ENCODE measurements around the gene MLST8. TPM values are rescaled to one million over a fixed set of nuclear protein-coding genes. Genes with fewer than 3 reads are reported as not detected.

Gene MLST8
- total and polyA plus RNA-seq, 2 donors (not counting 1 experiment from before 2014, with no cell fraction given), result 36.1 to 112 TPM

GRCh38 chr16:2184962-2185361 is 20.3 kb upstream of the MLST8 start:
- Histone ChIP-seq H3K27ac (ENCODE audit: low read length in 2 of 2) (no peak overlapping the region), H2AFZ (ENCODE audit: insufficient read depth, low read depth, low read length, poor library complexity, severe bottlenecking) (no peak overlapping the region), H3K79me2 (ENCODE audit: control insufficient read depth, insufficient read depth, low read length) (no peaks in the 10 kb centered on the region), H4K20me1 (ENCODE audit: control insufficient read depth, insufficient read depth, low read length, poor library complexity, severe bottlenecking) (no peaks in the 10 kb centered on the region), H3K4me3 (ENCODE audit: control extremely low read depth in 1 of 5, extremely low read depth in 1 of 5, insufficient read depth in 1 of 5, low read depth in 2 of 5, low read length in 4 of 5) (no peak overlapping the region), H3K27me3 (replicated peaks in 1 of 4; ENCODE audit: control extremely low read depth in 1 of 4, control insufficient read depth in 3 of 4, insufficient read depth in 4 of 4, low read length in 3 of 4) (no peaks in the 10 kb centered on the region), H3K9me3 (ENCODE audit: control extremely low read depth in 1 of 3, control insufficient read depth in 2 of 3, insufficient read depth in 1 of 3, low read length in 2 of 3) (no peaks in the 10 kb centered on the region), H3K36me3 (replicated peaks in 1 of 2; ENCODE audit: control extremely low read depth in 1 of 2, control insufficient read depth in 1 of 2, extremely low read depth in 1 of 2, insufficient read depth in 2 of 2, low read length in 1 of 2) (no peaks in the 10 kb centered on the region), H3K4me2 (replicated peaks; ENCODE audit: low read depth, low read length, poor library complexity, severe bottlenecking) (no peak overlapping the region), H3K9ac (ENCODE audit: low read length) (no peak overlapping the region), H3K4me1 (ENCODE audit: control insufficient read depth in 2 of 2, insufficient read depth in 2 of 2, low read length in 2 of 2) (no peaks in the 10 kb centered on the region)
- ChIA-PET CTCF (no interaction called here), POLR2A (no interaction called here)
- TF ChIP-seq CTCF (IDR thresholded peaks at IDR 0.05) (no peak), EZH2 (IDR thresholded peaks at IDR 0.05; ENCODE audit: borderline replicate concordance, insufficient read depth, low read depth, low read length, poor library complexity, severe bottlenecking) (no peak)
- peaks cover 7% of the 10 kb centered on the region for H3K4me1 Mint-ChIP-seq
- WGBS (ENCODE audit: insufficient coverage), result 95% methylated on average over 20 of the region's 20 CpGs
- intact Hi-C loops (cut with micrococcal nuclease), result no loop called here
- H3K27ac Mint-ChIP-seq, result no peak overlapping the region
- DNase-seq (no peak), ATAC-seq (ENCODE audit: low read depth) (no peak)
- H3K27me3 Mint-ChIP-seq, result no peaks in the 10 kb centered on the region
- H3K4me3 Mint-ChIP-seq, result no peak overlapping the region
- H3K9me3 Mint-ChIP-seq (ENCODE audit: insufficient read depth), result no peaks in the 10 kb centered on the region

- H4K20me1 ChIP-seq (ENCODE audit: control insufficient read depth, insufficient read depth, low read length, poor library complexity, severe bottlenecking), result no peaks in the 10 kb centered on the region
- H3K4me2 ChIP-seq (replicated peaks; ENCODE audit: low read depth, low read length, poor library complexity, severe bottlenecking), result no peak overlapping the region
- H3K4me1 ChIP-seq (ENCODE audit: control insufficient read depth in 2 of 2, insufficient read depth in 2 of 2, low read length in 2 of 2), result no peaks in the 10 kb centered on the region
- WGBS (ENCODE audit: insufficient coverage), result 94% methylated on average over 10 of the region's 13 CpGs
- no peaks in the 10 kb centered on the region for H3K9me3 ChIP-seq (ENCODE audit: control extremely low read depth in 1 of 3, control insufficient read depth in 2 of 3, insufficient read depth in 1 of 3, low read length in 2 of 3)
- intact Hi-C loops (cut with micrococcal nuclease), result no loop called here
- no peaks in the 10 kb centered on the region for H3K36me3 ChIP-seq (replicated peaks in 1 of 2; ENCODE audit: control extremely low read depth in 1 of 2, control insufficient read depth in 1 of 2, extremely low read depth in 1 of 2, insufficient read depth in 2 of 2, low read length in 1 of 2)
- Mint-ChIP-seq H3K4me1 (peaks cover 7% of the 10 kb centered on the region), H3K27me3 (no peaks in the 10 kb centered on the region), H3K9me3 (ENCODE audit: insufficient read depth) (no peaks in the 10 kb centered on the region), H3K4me3 (no peak overlapping the region), H3K27ac (peak overlapping the region; percentile 41)
- H3K27ac ChIP-seq (ENCODE audit: low read length in 2 of 2), result no peak overlapping the region
- DNase-seq, result no peak
- TF ChIP-seq EZH2 (IDR thresholded peaks at IDR 0.05; ENCODE audit: borderline replicate concordance, insufficient read depth, low read depth, low read length, poor library complexity, severe bottlenecking) (no peak), CTCF (IDR thresholded peaks at IDR 0.05) (no peak)
- H3K4me3 ChIP-seq (ENCODE audit: control extremely low read depth in 1 of 5, extremely low read depth in 1 of 5, insufficient read depth in 1 of 5, low read depth in 2 of 5, low read length in 4 of 5), result no peak overlapping the region
- no peak overlapping the region for H2AFZ ChIP-seq (ENCODE audit: insufficient read depth, low read depth, low read length, poor library complexity, severe bottlenecking)
- CTCF ChIA-PET, result no interaction called here
- no peak overlapping the region for H3K9ac ChIP-seq (ENCODE audit: low read length)
- no peaks in the 10 kb centered on the region for H3K27me3 ChIP-seq (replicated peaks in 1 of 4; ENCODE audit: control extremely low read depth in 1 of 4, control insufficient read depth in 3 of 4, insufficient read depth in 4 of 4, low read length in 3 of 4)
- no peak for ATAC-seq (ENCODE audit: low read depth)
- POLR2A ChIA-PET, result no interaction called here
- H3K79me2 ChIP-seq (ENCODE audit: control insufficient read depth, insufficient read depth, low read length), result no peaks in the 10 kb centered on the region
Measured at GRCh38 chr16:2186064-2186463, 19.2 kb upstream of the MLST8 start.

All from B cell (primary cell).